Muscle of arm (tissue), 12 donors: ENCODE measurements around the gene TESPA1. TPM values are rescaled to one million over a fixed set of nuclear protein-coding genes. Genes with fewer than 3 reads are reported as not detected.

Experiments used
- polyA plus RNA-seq, 12 donors: library from polyadenylated mRNA; unstranded; fragments of 120-200 nt; gene quantifications; one replicate each; pipeline ENCODE4 v1.2.1, GENCODE V29; 2013; ENCODE audit not compliant: insufficient read length in 12 of 12

TESPA1 gene
- polyA plus RNA-seq, 12 donors: 0.70 to 3.9 (median 1.6) TPM; not detected in 2

Other genes starting within 250 kb of the TESPA1 start
- gene MUCL1, start 130.2 kb downstream of the TESPA1 start, polyA plus RNA-seq: not detected
- gene NEUROD4, start 35.2 kb upstream of the TESPA1 start, polyA plus RNA-seq: not detected
- not detected for gene OR9K2, start 141.6 kb upstream of the TESPA1 start, polyA plus RNA-seq
- not detected for gene OR10A7, start 236.3 kb upstream of the TESPA1 start, polyA plus RNA-seq